SU-DHL-6 (cell line): Measurements from ENCODE around the gene URAD.

ENCODE experiments used
- H2AFZ ChIP-seq: fragments of 200-600 bp; sonication (generic); 2 replicates; pipeline ENCODE4 v1.6.1; 2014; ENCODE audit warnings: low read depth, mild to moderate bottlenecking, moderate library complexity, mixed read lengths, antibody characterized with exemption, low read length; ENCODE audit not compliant: severe bottlenecking
- H3F3A ChIP-seq: fragments of 200-600 bp; shearing (Covaris generic); 2 replicates; pipeline ENCODE4 v1.6.0; 2016; ENCODE audit warnings: antibody characterized with exemption, mild to moderate bottlenecking; ENCODE audit not compliant: insufficient read depth
- H3K27ac ChIP-seq: fragments of 200-600 bp; sonication (generic); 2 replicates; pipeline ENCODE4 v1.5.1; 2016; ENCODE audit warnings: low read depth, mild to moderate bottlenecking, low read length, moderate library complexity, mixed read lengths
- H3K27me3 ChIP-seq: fragments of 200-600 bp; sonication (generic), shearing (Covaris generic); 2 replicates; pipeline ENCODE4 v1.6.0; 2014; ENCODE audit warnings: mild to moderate bottlenecking, low read length
- H3K36me3 ChIP-seq: fragments of 200-600 bp; sonication (generic); 2 replicates; pipeline ENCODE4 v1.6.1; 2014; ENCODE audit warnings: mild to moderate bottlenecking, low read length, mixed read lengths
- H3K4me2 ChIP-seq: fragments of 300-600, 200-600 bp; shearing (Covaris generic), sonication (generic); 2 replicates; pipeline ENCODE4 v1.6.0; 2014; ENCODE audit warnings: low read length, low read depth, mild to moderate bottlenecking; ENCODE audit not compliant: poor library complexity, severe bottlenecking
- H3K4me3 ChIP-seq: fragments of 200-600 bp; sonication (generic); 2 replicates; pipeline ENCODE4 v1.5.1; 2014; ENCODE audit warnings: antibody characterized with exemption, low read length, mild to moderate bottlenecking, mixed read lengths; ENCODE audit not compliant: insufficient read depth, poor library complexity, severe bottlenecking
- H3K79me2 ChIP-seq: fragments of 200-600 bp; sonication (generic); 2 replicates; pipeline ENCODE4 v1.6.1; 2014; ENCODE audit warnings: mild to moderate bottlenecking, low read length, moderate library complexity; ENCODE audit not compliant: insufficient read depth
- H3K9ac ChIP-seq: fragments of 200-600 bp; sonication (generic); 2 replicates; pipeline ENCODE4 v1.7.0; 2014; ENCODE audit warnings: mild to moderate bottlenecking, low read length
- H3K9me2 ChIP-seq: fragments of 200-600 bp; sonication (generic); replicated peaks from 2 replicates; pipeline ENCODE4 v1.6.1; 2014; ENCODE audit warnings: low read length; ENCODE audit not compliant: insufficient read depth
- H3K9me3 ChIP-seq: fragments of 200-600 bp; sonication (generic); 2 replicates; pipeline ENCODE4 v1.6.1; 2014; ENCODE audit warnings: low read length, mixed read lengths; ENCODE audit not compliant: insufficient read depth
- H4K20me1 ChIP-seq: fragments of 200-600 bp; sonication (generic); 2 replicates; pipeline ENCODE4 v1.6.1; 2014; ENCODE audit warnings: low read depth, mild to moderate bottlenecking, antibody characterized with exemption, low read length, moderate library complexity, mixed read lengths
- EZH2phosphoT487 ChIP-seq: fragments of 200-600 bp; sonication (generic), shearing (Covaris generic); conservative IDR thresholded peaks from 2 replicates; pipeline ENCODE4 v1.6.1; 2018; ENCODE audit warnings: mild to moderate bottlenecking, antibody characterized with exemption, low read length, moderate library complexity, mixed read lengths
- TF ChIP-seq, protein P1 (sequence below): fragments of 200-600 bp; sonication (generic); IDR thresholded peaks from one replicate; pipeline ENCODE4 v1.5.1; 2017; ENCODE audit warnings: antibody characterized with exemption, mild to moderate bottlenecking, low read length, moderate library complexity; ENCODE audit not compliant: insufficient read depth, poor library complexity, severe bottlenecking

The URAD gene

DNA sequence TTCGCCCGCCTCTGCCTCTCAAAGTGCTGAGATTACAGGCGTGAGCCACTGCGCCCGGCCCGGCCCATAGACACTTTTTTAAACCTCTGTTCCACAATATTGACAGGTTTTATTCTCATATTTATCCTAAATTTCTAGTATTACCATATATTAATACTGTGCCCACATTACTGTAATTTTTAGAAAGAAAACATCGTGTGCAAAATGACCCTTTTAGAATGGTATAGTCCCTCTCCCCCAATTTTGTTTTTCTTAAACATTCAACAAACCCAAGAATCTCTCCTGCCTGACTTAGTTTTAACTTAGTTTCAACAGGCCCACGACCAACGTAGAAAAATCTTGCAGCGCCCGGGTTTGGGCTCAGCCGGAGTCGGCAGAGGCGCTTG, 28.5 kb downstream of the URAD start:
- H3K79me2 ChIP-seq = no peaks in the 10 kb centered on the region
- TF ChIP-seq, protein P1, sequence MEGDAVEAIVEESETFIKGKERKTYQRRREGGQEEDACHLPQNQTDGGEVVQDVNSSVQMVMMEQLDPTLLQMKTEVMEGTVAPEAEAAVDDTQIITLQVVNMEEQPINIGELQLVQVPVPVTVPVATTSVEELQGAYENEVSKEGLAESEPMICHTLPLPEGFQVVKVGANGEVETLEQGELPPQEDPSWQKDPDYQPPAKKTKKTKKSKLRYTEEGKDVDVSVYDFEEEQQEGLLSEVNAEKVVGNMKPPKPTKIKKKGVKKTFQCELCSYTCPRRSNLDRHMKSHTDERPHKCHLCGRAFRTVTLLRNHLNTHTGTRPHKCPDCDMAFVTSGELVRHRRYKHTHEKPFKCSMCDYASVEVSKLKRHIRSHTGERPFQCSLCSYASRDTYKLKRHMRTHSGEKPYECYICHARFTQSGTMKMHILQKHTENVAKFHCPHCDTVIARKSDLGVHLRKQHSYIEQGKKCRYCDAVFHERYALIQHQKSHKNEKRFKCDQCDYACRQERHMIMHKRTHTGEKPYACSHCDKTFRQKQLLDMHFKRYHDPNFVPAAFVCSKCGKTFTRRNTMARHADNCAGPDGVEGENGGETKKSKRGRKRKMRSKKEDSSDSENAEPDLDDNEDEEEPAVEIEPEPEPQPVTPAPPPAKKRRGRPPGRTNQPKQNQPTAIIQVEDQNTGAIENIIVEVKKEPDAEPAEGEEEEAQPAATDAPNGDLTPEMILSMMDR = no peak
- TF ChIP-seq EZH2phosphoT487 = no peak
- H3K36me3 ChIP-seq = no peaks in the 10 kb centered on the region
- no peaks in the 10 kb centered on the region for H4K20me1 ChIP-seq
- H3F3A ChIP-seq = no peaks in the 10 kb centered on the region
- no peaks in the 10 kb centered on the region for H3K27me3 ChIP-seq
- no peak overlapping the region for H3K27ac ChIP-seq
- no peaks in the 10 kb centered on the region for H3K9me2 ChIP-seq
- no peak overlapping the region for H3K4me2 ChIP-seq
- no peak overlapping the region for H3K4me3 ChIP-seq
- no peaks in the 10 kb centered on the region for H3K9me3 ChIP-seq
- H3K9ac ChIP-seq = no peak overlapping the region
- H2AFZ ChIP-seq = no peak overlapping the region

DNA sequence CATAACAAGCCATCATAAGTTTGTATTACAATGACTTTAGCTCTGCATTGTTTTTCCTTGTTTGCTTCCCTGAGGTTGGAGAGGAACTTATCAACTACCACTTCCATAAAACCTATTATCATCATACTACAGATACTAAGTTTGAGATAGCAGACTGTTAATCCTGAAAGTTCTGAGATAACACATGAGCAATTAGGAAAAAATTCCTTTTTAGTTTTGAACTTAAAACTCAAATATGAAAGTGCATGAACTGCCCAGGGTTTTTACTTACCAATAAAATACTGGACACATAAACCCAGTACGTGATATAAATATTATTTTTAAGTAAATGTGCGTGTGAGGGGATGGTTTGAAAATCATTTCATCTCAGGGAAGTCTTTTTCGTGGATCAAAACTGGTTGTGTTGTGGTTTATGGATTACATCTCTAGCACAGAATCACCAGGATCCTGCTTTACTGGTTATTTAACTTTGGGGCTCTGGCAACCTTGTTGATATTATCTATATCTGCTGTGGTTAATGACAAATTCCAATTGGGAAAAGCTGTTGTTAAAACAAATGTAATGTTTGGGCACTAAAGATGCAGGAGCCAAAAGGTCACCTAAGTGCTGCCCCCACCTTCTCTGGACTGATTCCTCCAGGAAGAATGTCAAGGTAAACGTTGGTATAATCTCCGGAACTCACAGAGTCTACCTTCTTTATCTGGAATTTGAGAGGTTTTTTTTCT, 31.8 kb downstream of the URAD start:
- no peak overlapping the region for H3K4me2 ChIP-seq
- no peak overlapping the region for H3K4me3 ChIP-seq
- H3K9me3 ChIP-seq = no peaks in the 10 kb centered on the region
- H3K79me2 ChIP-seq = no peaks in the 10 kb centered on the region
- H3F3A ChIP-seq = no peaks in the 10 kb centered on the region
- no peak overlapping the region for H3K27ac ChIP-seq
- H3K9ac ChIP-seq = no peak overlapping the region
- H3K27me3 ChIP-seq = no peaks in the 10 kb centered on the region
- no peaks in the 10 kb centered on the region for H4K20me1 ChIP-seq
- no peak overlapping the region for H2AFZ ChIP-seq
- H3K9me2 ChIP-seq = no peaks in the 10 kb centered on the region
- no peaks in the 10 kb centered on the region for H3K36me3 ChIP-seq
- TF ChIP-seq, protein P1 = no peak
- no peak for TF ChIP-seq EZH2phosphoT487

DNA sequence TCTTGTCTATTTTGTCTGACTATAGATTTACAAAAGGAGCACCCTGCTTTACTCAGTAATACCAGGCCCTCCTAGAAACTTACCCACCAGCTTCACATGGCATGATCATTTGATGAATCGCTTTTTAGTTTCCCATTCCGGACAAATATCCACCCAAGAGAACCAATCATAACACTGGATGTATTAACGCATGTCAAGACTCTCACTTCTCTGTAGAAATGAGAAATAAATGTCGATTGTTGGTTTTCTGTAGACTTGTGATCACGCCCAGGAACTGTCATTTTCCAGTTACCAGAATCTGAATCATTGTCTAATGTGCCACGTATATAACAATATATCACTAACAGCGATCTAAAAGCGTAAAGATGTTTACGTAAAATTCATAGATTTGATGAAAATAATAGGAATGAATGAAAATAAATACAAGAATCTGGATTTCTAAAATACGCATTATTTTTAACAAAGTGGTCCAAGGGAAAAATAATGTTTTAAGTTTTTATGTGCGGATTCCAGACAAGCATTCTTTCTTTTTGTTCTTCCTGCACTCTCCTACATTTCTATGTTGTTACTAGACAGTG, 33.4 kb downstream of the URAD start:
- no peaks in the 10 kb centered on the region for H3K79me2 ChIP-seq
- no peak overlapping the region for H3K27ac ChIP-seq
- H3K4me2 ChIP-seq = no peak overlapping the region
- H3K4me3 ChIP-seq = no peak overlapping the region
- H4K20me1 ChIP-seq = no peaks in the 10 kb centered on the region
- H3K36me3 ChIP-seq = no peaks in the 10 kb centered on the region
- no peak overlapping the region for H2AFZ ChIP-seq
- no peak overlapping the region for H3K9ac ChIP-seq
- no peaks in the 10 kb centered on the region for H3K9me2 ChIP-seq
- no peaks in the 10 kb centered on the region for H3F3A ChIP-seq
- no peaks in the 10 kb centered on the region for H3K27me3 ChIP-seq
- no peaks in the 10 kb centered on the region for H3K9me3 ChIP-seq
- no peak for TF ChIP-seq EZH2phosphoT487
- TF ChIP-seq, protein P1 = no peak
